Upper lobe of left lung (tissue), 6 donors: Measurements from ENCODE around the gene VGF. TPM values are rescaled to one million over a fixed set of nuclear protein-coding genes. Genes with fewer than 3 reads are reported as not detected.
"Not testable (repeated sequence)": the region's sequence is repeated elsewhere in the genome, so short reads cannot be mapped to it uniquely, and the experiment has no call there.

Experiments
- ATAC-seq, 2 donors: fragments of 200-7000 bp; cut with Tn5 transposase; one replicate each; pipeline ENCODE4 v1.9.1; 2022; ENCODE audit warnings: mild to moderate bottlenecking in 2 of 2, moderate library complexity in 2 of 2; ENCODE audit not compliant: low FRiP score in 2 of 2
- DNase-seq, 2 donors: peaks; one replicate each; pipeline ENCODE4 v3.0.0-alpha.2; 2019 to 2020
- H3K27ac ChIP-seq, 4 donors: fragments of 200-600 bp; sonication (generic); one replicate each; pipeline ENCODE4 v1.5.1; 2016 to 2019
- H3K27me3 ChIP-seq, 4 donors: fragments of 200-600 bp; sonication (generic); one replicate each; pipeline ENCODE4 v1.5.1; 2017 to 2019
- H3K36me3 ChIP-seq, 4 donors: fragments of 200-600 bp; sonication (generic); one replicate each; pipeline ENCODE4 v1.5.1; 2016 to 2019
- H3K4me1 ChIP-seq, 4 donors: fragments of 200-600 bp; sonication (generic); one replicate each; pipeline ENCODE4 v1.5.1; 2018 to 2019
- H3K4me3 ChIP-seq, 4 donors: fragments of 200-600 bp; sonication (generic); one replicate each; pipeline ENCODE4 v1.5.1; 2017 to 2019; ENCODE audit warnings: mild to moderate bottlenecking in 2 of 4, moderate library complexity in 1 of 4
- H3K9me3 ChIP-seq, 4 donors: fragments of 200-600 bp; sonication (generic); one replicate each; pipeline ENCODE4 v1.5.1; 2018 to 2019
- EP300 ChIP-seq, 4 donors: sonication (generic); formaldehyde crosslinking; IDR thresholded peaks; one replicate each; pipeline ENCODE4 v1.5.1; 2017; ENCODE audit warnings: antibody characterized with exemption in 4 of 4, control low read depth in 2 of 4
- POLR2A ChIP-seq, 4 donors: fragments of 450-650 bp; IDR thresholded peaks; one replicate each; pipeline ENCODE4 v1.5.1; 2016 to 2017; ENCODE audit warnings: antibody characterized with exemption in 4 of 4, mild to moderate bottlenecking in 2 of 4
- POLR2AphosphoS5 ChIP-seq, 2 donors: sonication (generic); formaldehyde crosslinking; IDR thresholded peaks; one replicate each; pipeline ENCODE4 v1.5.1; 2017; ENCODE audit warnings: antibody characterized with exemption in 2 of 2
- WGBS, 2 donors: methylation state at CpG; one replicate each; pipeline ENCODE4 v1.1.5; 2017 to 2018; 5-methylcytosine and 5-hydroxymethylcytosine counted together
- total RNA-seq, 6 donors: library from RNA; depleted of rRNA in 4 of 6; stranded (reverse); fragments of >200 nt in 4 of 6; gene quantifications; one replicate each; pipeline versions ENCODE4 v1.1.0 to v1.2.1, GENCODE V29; 2016 to 2021
- TF ChIP-seq, protein P1 (sequence below), 6 experiments: fragments of 450-650 bp in 4 of 6; fragments of 200-600 bp in 2 of 6; sonication (generic) in 2 of 6; IDR thresholded peaks; one replicate each; pipeline ENCODE4 v1.5.1; 2016 to 2019; ENCODE audit warnings: antibody characterized with exemption in 6 of 6
- donor health status: DM: no; HTN: no; CAD: no; lungs with moderate emphysema.
- donor health status: DM: no; HTN: yes; CAD: no; lungs with severe emphysema.

VGF gene
- total RNA-seq, 6 donors from 2014 or later: 0.24 to 0.33 TPM; not detected in 4

DNA sequence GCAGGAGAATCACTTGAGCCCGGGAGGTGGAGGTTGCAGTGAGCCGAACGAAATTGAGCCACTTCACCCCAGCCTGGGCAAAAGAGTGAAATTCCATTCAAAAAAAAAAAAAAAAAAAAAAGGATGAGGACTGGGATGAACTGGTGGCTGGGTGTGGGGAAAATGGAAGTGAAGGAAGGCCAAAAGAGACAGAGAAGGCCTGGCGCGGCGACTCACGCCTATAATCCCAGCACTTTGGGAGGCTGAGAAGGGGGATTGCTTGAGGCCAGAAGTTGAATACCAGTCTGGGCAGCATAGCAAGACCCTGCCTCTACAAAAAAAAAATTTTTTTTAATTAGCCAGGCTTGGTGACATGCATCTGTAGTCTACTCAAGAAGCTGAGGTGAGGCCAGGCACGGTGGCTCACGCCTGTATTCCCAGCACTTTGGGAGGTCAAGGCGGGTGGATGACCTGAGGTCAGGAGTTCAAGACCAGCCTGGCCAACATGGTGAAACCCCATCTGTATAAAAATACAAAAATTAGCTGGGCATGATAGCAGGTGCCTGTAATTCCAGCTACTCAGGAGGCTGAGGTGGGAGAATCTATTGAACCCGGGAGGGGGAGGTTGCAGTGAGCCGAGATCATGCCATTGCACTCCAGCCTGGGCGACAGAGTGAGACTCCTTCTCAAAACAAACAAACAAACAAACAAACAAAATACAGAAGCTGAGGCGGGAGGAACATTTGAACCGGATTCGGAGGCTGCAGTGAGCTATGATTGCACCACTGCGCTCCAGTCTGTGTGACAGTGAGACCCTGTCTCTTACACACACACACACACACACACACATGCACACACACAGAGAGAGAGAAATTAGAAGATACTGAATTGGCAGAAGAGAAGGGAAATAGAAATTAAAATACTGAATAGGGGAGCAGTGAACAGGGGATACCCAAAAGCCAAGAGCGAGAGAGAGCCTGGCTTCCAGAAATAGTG is 32.5 kb downstream of the VGF start:
- not testable (repeated sequence) for ATAC-seq, H3K4me3 ChIP-seq, H3K27me3 ChIP-seq, H3K9me3 ChIP-seq, DNase-seq
- Histone ChIP-seq H3K4me1 (peaks cover 5 to 18% (median 15%) of the 10 kb centered on the region in 4 donors), H3K36me3 (peaks cover 5 to 65% (median 28%) of the 10 kb centered on the region in 4 donors), H3K27ac (peak overlapping the region in 1 of 4 donors; percentile 11)
- peak in 1 of 2 donors; percentile 27 for TF ChIP-seq POLR2AphosphoS5 (IDR thresholded peaks at IDR 0.05)
- 84 to 89% methylated on average over 18 of the region's 18 CpGs for WGBS, 2 donors

DNA sequence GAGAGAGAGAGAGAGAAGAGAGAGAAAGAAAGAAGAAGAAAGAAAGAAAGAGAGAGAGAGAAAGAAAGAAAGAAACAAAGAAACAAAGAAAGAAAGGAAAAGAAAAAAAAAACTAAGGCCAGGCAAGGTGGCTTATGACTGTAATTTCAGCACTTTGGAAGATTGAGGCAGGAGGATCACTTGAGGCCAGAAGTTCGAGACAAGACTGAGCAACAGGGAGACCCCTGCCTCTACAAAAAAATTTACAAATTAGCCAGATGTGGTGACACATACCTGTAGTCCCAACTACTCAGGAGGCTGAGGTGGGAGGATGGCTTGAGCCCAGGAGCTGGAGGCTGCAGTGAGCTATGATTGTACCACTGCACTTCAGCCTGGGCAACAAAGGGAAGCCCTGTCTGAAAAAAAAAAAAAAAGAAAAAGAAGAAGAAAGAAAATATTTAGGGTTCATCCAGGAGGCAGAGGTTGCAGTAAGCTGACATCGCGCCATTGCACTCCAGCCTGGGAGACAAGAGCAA is 35.7 kb downstream of the VGF start:
- no peak for DNase-seq
- H3K27ac ChIP-seq: no peak overlapping the region
- TF ChIP-seq EP300 (IDR thresholded peaks at IDR 0.05) (no peak), POLR2AphosphoS5 (IDR thresholded peaks at IDR 0.05) (no peak), POLR2A (IDR thresholded peaks at IDR 0.05) (no peak)
- TF ChIP-seq, protein P1, sequence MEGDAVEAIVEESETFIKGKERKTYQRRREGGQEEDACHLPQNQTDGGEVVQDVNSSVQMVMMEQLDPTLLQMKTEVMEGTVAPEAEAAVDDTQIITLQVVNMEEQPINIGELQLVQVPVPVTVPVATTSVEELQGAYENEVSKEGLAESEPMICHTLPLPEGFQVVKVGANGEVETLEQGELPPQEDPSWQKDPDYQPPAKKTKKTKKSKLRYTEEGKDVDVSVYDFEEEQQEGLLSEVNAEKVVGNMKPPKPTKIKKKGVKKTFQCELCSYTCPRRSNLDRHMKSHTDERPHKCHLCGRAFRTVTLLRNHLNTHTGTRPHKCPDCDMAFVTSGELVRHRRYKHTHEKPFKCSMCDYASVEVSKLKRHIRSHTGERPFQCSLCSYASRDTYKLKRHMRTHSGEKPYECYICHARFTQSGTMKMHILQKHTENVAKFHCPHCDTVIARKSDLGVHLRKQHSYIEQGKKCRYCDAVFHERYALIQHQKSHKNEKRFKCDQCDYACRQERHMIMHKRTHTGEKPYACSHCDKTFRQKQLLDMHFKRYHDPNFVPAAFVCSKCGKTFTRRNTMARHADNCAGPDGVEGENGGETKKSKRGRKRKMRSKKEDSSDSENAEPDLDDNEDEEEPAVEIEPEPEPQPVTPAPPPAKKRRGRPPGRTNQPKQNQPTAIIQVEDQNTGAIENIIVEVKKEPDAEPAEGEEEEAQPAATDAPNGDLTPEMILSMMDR (IDR thresholded peaks at IDR 0.05): no peak
- 67 to 88% methylated on average over 3 of the region's 3 CpGs for WGBS, 2 donors
- H3K4me1 ChIP-seq: peaks cover 20 to 46% (median 25%) of the 10 kb centered on the region in 4 donors
- peaks cover 5 to 44% (median 13%) of the 10 kb centered on the region in 4 donors for H3K36me3 ChIP-seq
- no peaks in the 10 kb centered on the region for H3K27me3 ChIP-seq
- no peaks in the 10 kb centered on the region for H3K9me3 ChIP-seq
- peak overlapping the region in 1 of 4 donors; percentile 52 for H3K4me3 ChIP-seq
- ATAC-seq: no peak

DNA sequence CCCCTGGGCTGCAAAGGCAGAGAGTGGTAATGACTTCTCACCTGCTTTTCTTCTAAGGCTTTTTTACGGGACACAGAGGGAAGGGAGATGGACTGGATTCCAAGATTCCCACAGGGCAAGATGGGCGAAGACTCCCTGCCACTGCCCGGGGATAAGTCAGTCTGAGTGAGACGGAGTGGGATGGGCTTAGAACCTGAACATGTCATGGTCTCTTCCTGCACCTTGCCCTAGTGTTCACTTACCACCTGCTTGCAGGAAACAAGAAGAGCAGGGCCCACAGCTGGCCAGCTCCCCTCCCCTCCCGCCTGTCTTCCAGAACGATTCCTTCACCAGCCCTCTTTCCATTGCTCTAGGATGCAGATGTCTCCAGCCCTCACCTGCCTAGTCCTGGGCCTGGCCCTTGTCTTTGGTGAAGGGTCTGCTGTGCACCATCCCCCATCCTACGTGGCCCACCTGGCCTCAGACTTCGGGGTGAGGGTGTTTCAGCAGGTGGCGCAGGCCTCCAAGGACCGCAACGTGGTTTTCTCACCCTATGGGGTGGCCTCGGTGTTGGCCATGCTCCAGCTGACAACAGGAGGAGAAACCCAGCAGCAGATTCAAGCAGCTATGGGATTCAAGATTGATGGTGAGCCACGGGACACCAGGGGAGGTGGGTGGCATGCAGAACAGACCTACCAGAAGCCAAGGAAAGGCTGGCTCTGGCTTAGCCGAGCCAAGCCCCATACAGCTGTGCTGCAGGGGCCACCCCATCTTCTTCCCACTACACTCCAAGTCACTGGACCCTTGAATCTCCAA is 37.1 kb downstream of the VGF start:
- no peaks in the 10 kb centered on the region for H3K27me3 ChIP-seq
- peaks cover 5 to 30% (median 7%) of the 10 kb centered on the region in 4 donors for H3K36me3 ChIP-seq
- TF ChIP-seq POLR2A (IDR thresholded peaks at IDR 0.05): no peak
- TF ChIP-seq, protein P1 (IDR thresholded peaks at IDR 0.05): no peak
- TF ChIP-seq EP300 (IDR thresholded peaks at IDR 0.05): no peak
- peak in 1 of 2 donors; percentile 58 for TF ChIP-seq POLR2AphosphoS5 (IDR thresholded peaks at IDR 0.05)
- peaks cover 32 to 60% (median 38%) of the 10 kb centered on the region in 4 donors for H3K4me1 ChIP-seq
- no peaks in the 10 kb centered on the region for H3K9me3 ChIP-seq
- 78% methylated on average over 10 to 14 of the region's 14 CpGs for WGBS, 2 donors
- peak overlapping the region in 3 of 4 donors; percentile 31 to 52 (median 39) for H3K4me3 ChIP-seq
- ATAC-seq (no peak), DNase-seq (no peak)
- H3K27ac ChIP-seq: peak overlapping the region; percentile 49 to 86 (median 73)

DNA sequence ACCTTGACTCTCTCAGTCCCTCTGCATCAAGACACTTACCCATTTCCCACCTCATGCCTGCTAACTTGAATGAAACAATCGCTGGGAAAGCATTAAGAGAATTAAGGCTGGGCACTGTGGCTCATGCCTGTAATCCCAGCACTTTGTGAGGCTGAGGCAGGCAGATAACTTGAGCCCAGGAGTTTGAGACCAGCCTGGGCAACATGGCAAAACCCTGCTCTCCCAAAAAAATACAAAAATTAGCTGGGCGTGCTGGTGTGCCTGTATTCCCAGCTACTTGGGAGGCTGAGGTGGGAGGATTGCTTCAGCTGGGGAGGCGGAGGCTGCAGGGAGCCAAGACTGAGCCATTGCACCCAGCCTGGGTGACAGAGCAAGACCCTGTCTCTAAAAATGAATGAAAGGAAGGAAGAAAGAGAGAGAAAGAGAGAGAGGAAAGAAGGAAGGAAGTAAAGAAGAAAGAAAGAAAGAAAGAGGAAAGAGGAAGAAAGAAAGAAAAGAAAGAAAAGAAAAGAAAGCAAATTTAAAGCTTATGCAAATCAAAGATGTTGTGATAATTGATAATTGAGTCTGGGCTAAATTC is 37.8 kb downstream of the VGF start:
- WGBS, 2 donors: 70 to 76% methylated on average over 3 of the region's 3 CpGs
- Histone ChIP-seq H3K9me3 (no peaks in the 10 kb centered on the region), H3K36me3 (peaks cover 5 to 24% (median 6%) of the 10 kb centered on the region in 4 donors), H3K27ac (peak overlapping the region; percentile 49 to 86 (median 73)), H3K4me3 (peak overlapping the region; percentile 15 to 52 (median 35)), H3K4me1 (peaks cover 36 to 66% (median 45%) of the 10 kb centered on the region in 4 donors), H3K27me3 (no peaks in the 10 kb centered on the region)
- TF ChIP-seq, protein P1 (IDR thresholded peaks at IDR 0.05): no peak
- TF ChIP-seq POLR2AphosphoS5 (IDR thresholded peaks at IDR 0.05): no peak
- TF ChIP-seq EP300 (IDR thresholded peaks at IDR 0.05): no peak
- TF ChIP-seq POLR2A (IDR thresholded peaks at IDR 0.05): no peak
- no peak for ATAC-seq
- DNase-seq: no peak
